Measurements from ENCODE around the gene POLR2C. TPM values are rescaled to one million over a fixed set of nuclear protein-coding genes. Genes with fewer than 3 reads are reported as not detected.

The POLR2C gene
- total RNA-seq, 1 experiment from 2014 or later = 85.6 TPM

GRCh38 chr16:57416084-57416483, 46.4 kb upstream of the POLR2C start:
- Histone ChIP-seq H3K23ac (ENCODE audit: insufficient read length, low read depth, low read length) (no peak overlapping the region), H2AK5ac (ENCODE audit: insufficient read length, low read length) (no peak overlapping the region), H3K14ac (ENCODE audit: insufficient read depth, low read length) (peak overlapping the region; percentile 89), H2BK15ac (ENCODE audit: low read depth, low read length) (no peak overlapping the region), H3K4ac (ENCODE audit: low read depth, low read length) (no peak overlapping the region), H3K27me3 (ENCODE audit: insufficient read depth, low read length) (no peaks in the 10 kb centered on the region), H3K4me2 (ENCODE audit: insufficient read depth, insufficient read length, low read length) (no peak overlapping the region), H2BK12ac (ENCODE audit: insufficient read length, low read depth, low read length) (no peak overlapping the region), H3K56ac (ENCODE audit: insufficient read length, low read depth, low read length) (no peak overlapping the region), H4K8ac (replicated peaks; ENCODE audit: insufficient read length, low read depth, low read length) (no peak overlapping the region), H3K79me2 (ENCODE audit: insufficient read depth, low read length) (no peaks in the 10 kb centered on the region), H4K91ac (ENCODE audit: insufficient read length, low read depth, low read length) (no peak overlapping the region), H2BK120ac (ENCODE audit: low read depth, low read length, poor library complexity, severe bottlenecking) (no peak overlapping the region), H2BK20ac (ENCODE audit: low read depth, low read length, poor library complexity, severe bottlenecking) (no peak overlapping the region), H2AFZ (ENCODE audit: low read length) (no peak overlapping the region), H3K23me2 (ENCODE audit: insufficient read length, low read depth, low read length, poor library complexity, severe bottlenecking) (peaks cover 5% of the 10 kb centered on the region), H3K9ac (ENCODE audit: extremely low read depth, insufficient read length, low read length) (no peak overlapping the region), H3K4me1 (ENCODE audit: insufficient read depth, low read length) (no peaks in the 10 kb centered on the region), H4K5ac (ENCODE audit: insufficient read length, low read depth, low read length) (no peak overlapping the region), H3T11ph (ENCODE audit: low read length) (no peak overlapping the region), H3K9me3 (ENCODE audit: control insufficient read depth, low read depth, low read length) (no peaks in the 10 kb centered on the region), H3K27ac (ENCODE audit: insufficient read length, low read depth, low read length) (no peak overlapping the region), H4K20me1 (ENCODE audit: control insufficient read depth, insufficient read depth, insufficient read length) (no peaks in the 10 kb centered on the region), H3K79me1 (ENCODE audit: insufficient read depth, low read depth, low read length, poor library complexity, severe bottlenecking) (no peaks in the 10 kb centered on the region), H3K18ac (ENCODE audit: insufficient read length, low read depth, low read length) (peak overlapping the region; percentile 76), H2BK5ac (ENCODE audit: insufficient read length, low read length) (no peak overlapping the region)
- H3K27me3 Mint-ChIP-seq (ENCODE audit: low read depth) = peaks cover 1% of the 10 kb centered on the region
- WGBS (ENCODE audit: extremely low coverage, insufficient read length, low lambda C conversion rate) = no CpG with 5 or more reads among the region's 16 CpGs
- peaks cover 0 to 3% of the 10 kb centered on the region in 2 experiments; a peak in 1 of 5 replicates for H3K9me3 Mint-ChIP-seq
- no peaks in the 10 kb centered on the region for H3K36me3 Mint-ChIP-seq (ENCODE audit: insufficient read depth in 1 of 3, low read depth in 3 of 3)
- no peak overlapping the region for H3K4me3 Mint-ChIP-seq
- peaks cover 14 to 30% of the 10 kb centered on the region in 2 experiments for H3K4me1 Mint-ChIP-seq
- no peak overlapping the region for H3K27ac Mint-ChIP-seq
- no peak for TF ChIP-seq CTCF (conservative IDR thresholded peaks at IDR 0.05)
- DNase-seq = no peak

Measured in H9 (cell line).